ENCODE results near the gene C11orf58.

The C11orf58 gene

DNA sequence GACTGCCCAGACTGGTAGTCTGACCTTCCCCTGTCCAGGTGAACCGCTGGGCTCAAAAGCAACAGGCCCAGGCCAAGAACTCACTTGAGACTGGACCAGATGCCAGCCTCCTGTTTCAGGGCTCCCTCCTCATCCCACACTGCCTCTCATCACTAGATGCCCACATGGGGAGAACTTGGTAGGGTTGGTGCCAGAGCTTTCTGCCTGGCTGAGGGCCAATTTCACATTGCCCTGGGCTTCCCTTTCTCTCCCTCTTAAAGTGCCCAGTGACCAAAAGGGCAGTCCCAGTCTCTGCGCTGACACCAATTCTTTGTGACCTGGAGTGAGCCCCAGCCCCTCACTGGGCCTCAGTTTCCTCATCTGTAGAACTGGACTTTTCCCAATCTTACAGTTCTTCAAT is 41.7 kb downstream of the C11orf58 start:
- no peaks in the 10 kb centered on the region for H3K27me3 ChIP-seq (ENCODE audit: insufficient read depth, poor library complexity, severe bottlenecking)
- no peak overlapping the region for H3K27ac ChIP-seq (replicated peaks)
- no peak for DNase-seq (ENCODE audit: low read depth in 1 of 2, low spot score in 1 of 2)
- no peak overlapping the region for H3K4me3 ChIP-seq (replicated peaks; ENCODE audit: insufficient read depth, low read length)
- TF ChIP-seq SPI1 (IDR thresholded peaks at IDR 0.05; ENCODE audit: borderline replicate concordance, low read depth) (no peak), GABPA (IDR thresholded peaks at IDR 0.05; ENCODE audit: low read depth) (no peak), CTCF (IDR thresholded peaks at IDR 0.05; ENCODE audit: insufficient read depth, low read length) (no peak), POLR2AphosphoS5 (IDR thresholded peaks at IDR 0.05; ENCODE audit: low read depth) (no peak)
- TF ChIP-seq, protein P1, sequence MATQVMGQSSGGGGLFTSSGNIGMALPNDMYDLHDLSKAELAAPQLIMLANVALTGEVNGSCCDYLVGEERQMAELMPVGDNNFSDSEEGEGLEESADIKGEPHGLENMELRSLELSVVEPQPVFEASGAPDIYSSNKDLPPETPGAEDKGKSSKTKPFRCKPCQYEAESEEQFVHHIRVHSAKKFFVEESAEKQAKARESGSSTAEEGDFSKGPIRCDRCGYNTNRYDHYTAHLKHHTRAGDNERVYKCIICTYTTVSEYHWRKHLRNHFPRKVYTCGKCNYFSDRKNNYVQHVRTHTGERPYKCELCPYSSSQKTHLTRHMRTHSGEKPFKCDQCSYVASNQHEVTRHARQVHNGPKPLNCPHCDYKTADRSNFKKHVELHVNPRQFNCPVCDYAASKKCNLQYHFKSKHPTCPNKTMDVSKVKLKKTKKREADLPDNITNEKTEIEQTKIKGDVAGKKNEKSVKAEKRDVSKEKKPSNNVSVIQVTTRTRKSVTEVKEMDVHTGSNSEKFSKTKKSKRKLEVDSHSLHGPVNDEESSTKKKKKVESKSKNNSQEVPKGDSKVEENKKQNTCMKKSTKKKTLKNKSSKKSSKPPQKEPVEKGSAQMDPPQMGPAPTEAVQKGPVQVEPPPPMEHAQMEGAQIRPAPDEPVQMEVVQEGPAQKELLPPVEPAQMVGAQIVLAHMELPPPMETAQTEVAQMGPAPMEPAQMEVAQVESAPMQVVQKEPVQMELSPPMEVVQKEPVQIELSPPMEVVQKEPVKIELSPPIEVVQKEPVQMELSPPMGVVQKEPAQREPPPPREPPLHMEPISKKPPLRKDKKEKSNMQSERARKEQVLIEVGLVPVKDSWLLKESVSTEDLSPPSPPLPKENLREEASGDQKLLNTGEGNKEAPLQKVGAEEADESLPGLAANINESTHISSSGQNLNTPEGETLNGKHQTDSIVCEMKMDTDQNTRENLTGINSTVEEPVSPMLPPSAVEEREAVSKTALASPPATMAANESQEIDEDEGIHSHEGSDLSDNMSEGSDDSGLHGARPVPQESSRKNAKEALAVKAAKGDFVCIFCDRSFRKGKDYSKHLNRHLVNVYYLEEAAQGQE (IDR thresholded peaks at IDR 0.05; ENCODE audit: insufficient replicate concordance, low read depth) = no peak

DNA sequence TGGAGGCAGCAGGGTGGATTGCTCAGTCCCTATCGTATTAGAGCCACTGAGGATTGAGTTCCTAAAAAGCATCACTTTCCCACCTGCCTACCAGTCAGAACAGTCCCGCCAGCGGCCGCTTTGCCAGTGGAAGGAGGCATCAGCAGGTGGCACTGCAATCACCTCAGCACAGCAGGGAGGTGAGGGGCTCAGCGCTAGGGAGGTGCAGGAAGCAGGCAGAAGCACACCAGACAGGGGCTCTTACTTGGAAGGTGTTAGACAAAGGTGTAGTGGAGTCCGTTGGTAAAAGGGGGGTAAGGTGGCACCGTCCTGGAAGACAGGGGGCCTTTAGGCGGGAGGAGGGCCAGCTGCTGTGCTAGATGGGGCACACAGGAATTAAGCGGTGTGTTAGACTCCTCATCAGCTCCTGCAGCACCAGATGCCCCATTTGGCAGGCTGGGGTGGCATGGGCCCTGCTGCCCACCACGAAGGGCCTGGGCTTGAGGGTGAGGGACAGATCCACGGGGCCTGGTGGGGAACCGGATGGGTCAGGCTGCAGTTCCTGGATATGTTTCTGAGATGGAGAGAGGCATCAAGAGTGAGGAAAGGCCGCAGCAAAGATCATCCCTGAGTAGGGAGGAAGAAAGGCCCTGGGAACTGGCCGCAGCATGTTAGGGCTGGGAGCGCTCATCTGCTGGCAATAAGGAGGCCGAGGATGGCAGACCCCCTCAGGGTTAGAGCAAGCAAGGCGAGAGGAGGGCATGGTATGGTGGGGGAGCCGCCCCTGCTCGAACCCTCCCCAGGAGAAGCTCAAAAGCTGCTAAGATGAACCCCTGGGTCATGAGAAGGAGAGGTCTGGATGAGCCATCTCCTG is 42.5 kb downstream of the C11orf58 start:
- DNase-seq (ENCODE audit: low read depth in 1 of 2, low spot score in 1 of 2) = no peak
- H3K4me3 ChIP-seq (replicated peaks; ENCODE audit: insufficient read depth, low read length) = no peak overlapping the region
- TF ChIP-seq SPI1 (IDR thresholded peaks at IDR 0.05; ENCODE audit: borderline replicate concordance, low read depth) (no peak), GABPA (IDR thresholded peaks at IDR 0.05; ENCODE audit: low read depth) (no peak), POLR2AphosphoS5 (IDR thresholded peaks at IDR 0.05; ENCODE audit: low read depth) (no peak), CTCF (IDR thresholded peaks at IDR 0.05; ENCODE audit: insufficient read depth, low read length) (no peak)
- TF ChIP-seq, protein P1 (IDR thresholded peaks at IDR 0.05; ENCODE audit: insufficient replicate concordance, low read depth) = no peak
- H3K27me3 ChIP-seq (ENCODE audit: insufficient read depth, poor library complexity, severe bottlenecking) = no peaks in the 10 kb centered on the region
- H3K27ac ChIP-seq (replicated peaks) = no peak overlapping the region

- no peaks in the 10 kb centered on the region for H3K27me3 ChIP-seq (ENCODE audit: insufficient read depth, poor library complexity, severe bottlenecking)
- TF ChIP-seq POLR2AphosphoS5 (IDR thresholded peaks at IDR 0.05; ENCODE audit: low read depth) (no peak), GABPA (IDR thresholded peaks at IDR 0.05; ENCODE audit: low read depth) (no peak), SPI1 (IDR thresholded peaks at IDR 0.05; ENCODE audit: borderline replicate concordance, low read depth) (no peak), CTCF (IDR thresholded peaks at IDR 0.05; ENCODE audit: insufficient read depth, low read length) (no peak)
- TF ChIP-seq, protein P1 (IDR thresholded peaks at IDR 0.05; ENCODE audit: insufficient replicate concordance, low read depth) = no peak
- H3K27ac ChIP-seq (replicated peaks) = no peak overlapping the region
- DNase-seq (ENCODE audit: low read depth in 1 of 2, low spot score in 1 of 2) = no peak
- H3K4me3 ChIP-seq (replicated peaks; ENCODE audit: insufficient read depth, low read length) = no peak overlapping the region
Measured at GRCh38 chr11:16781936-16782919, 43.8 kb downstream of the C11orf58 start.
